Measurements from ENCODE around the gene LSM12.

Gene LSM12

DNA sequence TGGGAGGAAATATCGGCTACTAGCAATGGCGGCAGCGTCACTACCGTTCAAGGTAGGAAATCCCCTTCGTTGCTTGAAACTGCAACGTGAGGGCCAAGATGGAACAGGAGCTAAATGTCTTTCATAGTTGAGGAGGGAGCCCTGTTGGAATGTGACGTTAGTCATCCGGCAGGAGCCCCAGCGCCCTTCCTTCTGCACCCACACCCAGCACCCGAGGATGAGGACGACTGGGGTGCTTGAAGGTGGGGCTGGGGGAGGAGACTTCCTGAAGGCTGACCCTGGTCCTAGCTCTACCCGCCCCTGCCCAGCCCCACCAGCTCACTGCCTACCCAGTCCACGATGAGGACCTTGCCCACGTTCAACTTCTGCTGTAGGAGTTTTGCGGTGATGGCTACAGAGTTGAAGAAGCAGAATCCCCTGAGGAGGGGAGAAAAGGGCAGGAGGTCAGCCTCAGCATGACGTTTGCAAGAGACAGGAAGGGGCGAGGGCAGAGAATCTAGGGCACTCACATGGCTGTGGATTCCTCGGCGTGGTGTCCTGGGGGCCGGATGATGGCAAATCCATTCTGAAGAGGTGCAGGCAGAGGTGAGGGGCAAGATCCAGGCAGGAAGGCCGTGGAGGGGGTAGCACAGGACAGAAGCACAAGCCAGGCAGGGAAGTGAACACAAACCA lies 15.9 kb upstream of the LSM12 start:
- ChIA-PET POLR2A (interaction anchor here (1.1 kb wide), 1 partner anchor 13 kb away, joined by 3 read pairs; no protein-coding TSS in a partner anchor), CTCF (interaction anchor here (1.4 to 4.4 kb wide), 4 partner anchors 8 to 29 kb away, joined by 3 to 19 read pairs (median 9); partner anchors contain the start of gene G6PC3)
- no peaks in the 10 kb centered on the region for H3K27me3 ChIP-seq (replicated peaks in 2 of 5; ENCODE audit: control insufficient read depth in 4 of 5, insufficient read depth in 5 of 5, low read length in 4 of 5)
- H3K36me3 ChIP-seq (ENCODE audit: control insufficient read depth in 4 of 4, insufficient read depth in 4 of 4, low read length in 3 of 4), result peaks cover 21 to 73% (median 51%) of the 10 kb centered on the region in 4 experiments
- DNase-seq, result no peak
- no peak overlapping the region for H3K27ac ChIP-seq (ENCODE audit: insufficient read depth in 1 of 2, low read depth in 1 of 2, low read length in 2 of 2, poor library complexity in 1 of 2, severe bottlenecking in 2 of 2)
- peaks cover 0 to 12% (median 0%) of the 10 kb centered on the region in 4 experiments for H3K4me1 ChIP-seq (ENCODE audit: control extremely low read depth in 1 of 4, control insufficient read depth in 4 of 4, insufficient read depth in 4 of 4, low read length in 3 of 4)
- WGBS (ENCODE audit: insufficient coverage), result 88% methylated on average over 15 of the region's 21 CpGs
- no peaks in the 10 kb centered on the region for H3K9me3 ChIP-seq (ENCODE audit: control extremely low read depth in 1 of 5, control insufficient read depth in 4 of 5, insufficient read depth in 2 of 5, low read depth in 1 of 5, low read length in 4 of 5)
- no peak overlapping the region for H3K4me3 ChIP-seq (ENCODE audit: control insufficient read depth in 1 of 7, extremely low read depth in 1 of 7, insufficient read depth in 4 of 7, low read depth in 2 of 7, low read length in 6 of 7)

DNA sequence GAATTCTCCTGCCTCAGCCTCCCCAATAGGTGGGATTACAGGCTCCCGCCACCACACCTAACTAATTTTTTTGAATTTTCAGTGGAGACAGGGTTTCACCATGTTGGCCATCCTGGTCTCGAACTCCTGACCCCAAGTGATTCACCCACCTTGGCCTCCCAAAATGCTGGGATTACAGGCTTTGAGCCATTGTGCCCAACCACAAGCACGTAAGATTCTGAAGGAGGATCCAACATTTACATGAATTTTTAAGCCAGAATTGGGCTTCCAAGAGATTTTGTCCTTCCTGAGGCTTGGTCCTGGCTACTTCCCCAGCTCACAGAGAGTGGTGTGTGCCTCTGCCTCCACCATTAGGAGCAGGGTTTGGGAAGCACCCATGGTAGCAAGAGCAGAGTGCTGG lies 15.2 kb upstream of the LSM12 start:
- no peak for DNase-seq
- Histone ChIP-seq H3K27ac (ENCODE audit: insufficient read depth in 1 of 2, low read depth in 1 of 2, low read length in 2 of 2, poor library complexity in 1 of 2, severe bottlenecking in 2 of 2) (no peak overlapping the region), H3K4me3 (ENCODE audit: control insufficient read depth in 1 of 7, extremely low read depth in 1 of 7, insufficient read depth in 4 of 7, low read depth in 2 of 7, low read length in 6 of 7) (no peak overlapping the region), H3K9me3 (ENCODE audit: control extremely low read depth in 1 of 5, control insufficient read depth in 4 of 5, insufficient read depth in 2 of 5, low read depth in 1 of 5, low read length in 4 of 5) (no peaks in the 10 kb centered on the region), H3K4me1 (ENCODE audit: control extremely low read depth in 1 of 4, control insufficient read depth in 4 of 4, insufficient read depth in 4 of 4, low read length in 3 of 4) (peaks cover 0 to 19% (median 2%) of the 10 kb centered on the region in 4 experiments), H3K36me3 (ENCODE audit: control insufficient read depth in 4 of 4, insufficient read depth in 4 of 4, low read length in 3 of 4) (peaks cover 21 to 77% (median 53%) of the 10 kb centered on the region in 4 experiments), H3K27me3 (replicated peaks in 2 of 5; ENCODE audit: control insufficient read depth in 4 of 5, insufficient read depth in 5 of 5, low read length in 4 of 5) (no peaks in the 10 kb centered on the region)
- ChIA-PET CTCF (interaction anchor here (1.4 to 4.4 kb wide), 2 partner anchors 7 to 26 kb away, joined by 3 to 19 read pairs; no protein-coding TSS in a partner anchor), POLR2A (interaction anchor here (1.1 kb wide), 1 partner anchor 14 kb away, joined by 3 read pairs; no protein-coding TSS in a partner anchor)
- WGBS (ENCODE audit: insufficient coverage), result 90% methylated on average over 2 of the region's 3 CpGs

DNA sequence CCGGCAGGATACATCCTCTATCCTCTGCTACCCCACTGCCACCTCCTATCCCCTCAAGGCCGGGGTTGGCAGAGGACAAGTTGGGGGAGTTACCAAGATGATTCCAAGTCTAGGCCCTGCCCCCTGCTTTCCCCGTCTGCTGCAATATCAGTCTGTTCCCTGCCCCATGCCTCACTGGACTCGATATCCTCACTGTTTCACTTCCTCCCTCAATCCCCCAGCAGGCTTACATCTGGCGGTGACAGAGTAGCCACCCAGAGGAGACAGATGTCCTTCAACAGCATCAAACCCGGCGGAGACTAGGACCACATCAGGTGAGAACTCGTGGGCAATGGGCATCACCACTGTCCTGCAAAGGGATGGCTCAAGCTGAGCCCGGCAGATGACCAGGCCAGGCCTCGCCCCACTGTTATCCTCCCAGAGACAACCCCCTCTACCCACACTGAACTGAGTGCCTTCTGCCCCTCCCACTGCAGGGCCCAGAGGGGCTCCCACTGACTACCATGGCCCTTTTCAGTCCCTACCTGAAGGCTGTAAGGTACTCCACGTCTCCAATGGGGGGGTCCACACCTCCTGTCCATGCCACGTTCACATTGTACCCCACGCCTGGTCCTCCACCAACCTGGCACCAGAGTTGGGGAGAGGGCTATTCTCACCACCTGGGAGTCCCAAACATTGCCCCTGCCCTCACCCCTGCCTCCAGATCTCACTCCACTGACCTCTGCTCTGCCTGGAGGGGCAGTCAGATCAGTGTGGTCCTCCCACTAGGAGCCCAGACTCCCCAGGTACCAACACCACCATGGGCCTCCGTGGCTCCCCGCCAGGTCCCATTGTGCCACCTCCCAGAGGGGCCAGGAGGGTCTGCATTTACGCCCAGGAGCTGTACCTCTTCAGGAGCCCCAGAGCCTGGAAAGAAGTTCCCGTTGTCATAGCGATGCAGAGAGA lies 13.7 kb upstream of the LSM12 start:
- ChIA-PET POLR2A (no interaction called here), CTCF (interaction anchor here (0.8 kb wide), 1 partner anchor 8 kb away, joined by 3 read pairs; no protein-coding TSS in a partner anchor)
- Histone ChIP-seq H3K9me3 (ENCODE audit: control extremely low read depth in 1 of 5, control insufficient read depth in 4 of 5, insufficient read depth in 2 of 5, low read depth in 1 of 5, low read length in 4 of 5) (no peaks in the 10 kb centered on the region), H3K36me3 (ENCODE audit: control insufficient read depth in 4 of 4, insufficient read depth in 4 of 4, low read length in 3 of 4) (peaks cover 19 to 83% (median 58%) of the 10 kb centered on the region in 4 experiments), H3K4me1 (ENCODE audit: control extremely low read depth in 1 of 4, control insufficient read depth in 4 of 4, insufficient read depth in 4 of 4, low read length in 3 of 4) (peaks cover 0 to 27% (median 2%) of the 10 kb centered on the region in 4 experiments), H3K4me3 (ENCODE audit: control insufficient read depth in 1 of 7, extremely low read depth in 1 of 7, insufficient read depth in 4 of 7, low read depth in 2 of 7, low read length in 6 of 7) (no peak overlapping the region), H3K27ac (ENCODE audit: insufficient read depth in 1 of 2, low read depth in 1 of 2, low read length in 2 of 2, poor library complexity in 1 of 2, severe bottlenecking in 2 of 2) (no peak overlapping the region), H3K27me3 (replicated peaks in 2 of 5; ENCODE audit: control insufficient read depth in 4 of 5, insufficient read depth in 5 of 5, low read length in 4 of 5) (no peaks in the 10 kb centered on the region)
- WGBS (ENCODE audit: insufficient coverage), result 95% methylated on average over 15 of the region's 18 CpGs
- DNase-seq, result no peak

DNA sequence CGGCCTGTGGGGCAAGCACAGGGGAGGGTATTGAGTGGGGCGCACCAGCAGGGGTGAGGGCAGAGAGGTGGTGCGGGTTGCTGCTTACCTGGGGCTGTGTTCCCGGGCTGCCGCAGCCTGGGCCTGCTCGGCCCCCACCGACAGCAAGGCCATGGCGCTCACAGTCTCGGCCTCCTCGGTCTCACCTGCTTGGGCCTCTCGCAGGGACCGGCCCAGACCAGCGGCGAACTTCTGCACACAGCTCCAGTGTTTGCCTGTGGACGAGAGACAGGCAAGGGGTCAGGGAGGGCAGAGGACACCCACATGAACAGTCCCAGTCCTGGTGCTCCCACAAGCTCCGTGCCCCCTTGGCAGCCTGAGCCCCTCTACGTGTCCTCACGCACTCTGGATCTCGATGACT lies 11.9 kb upstream of the LSM12 start:
- 98% methylated on average over 15 of the region's 19 CpGs for WGBS (ENCODE audit: insufficient coverage)
- H3K27ac ChIP-seq (ENCODE audit: insufficient read depth in 1 of 2, low read depth in 1 of 2, low read length in 2 of 2, poor library complexity in 1 of 2, severe bottlenecking in 2 of 2), result no peak overlapping the region
- no peak for DNase-seq
- H3K27me3 ChIP-seq (replicated peaks in 2 of 5; ENCODE audit: control insufficient read depth in 4 of 5, insufficient read depth in 5 of 5, low read length in 4 of 5), result no peaks in the 10 kb centered on the region
- POLR2A ChIA-PET, result no interaction called here
- H3K4me3 ChIP-seq (ENCODE audit: control insufficient read depth in 1 of 7, extremely low read depth in 1 of 7, insufficient read depth in 4 of 7, low read depth in 2 of 7, low read length in 6 of 7), result no peak overlapping the region
- CTCF ChIA-PET, result interaction anchor here (1.4 kb wide), 1 partner anchor 17 kb away, joined by 4 read pairs; no protein-coding TSS in a partner anchor
- H3K36me3 ChIP-seq (ENCODE audit: control insufficient read depth in 4 of 4, insufficient read depth in 4 of 4, low read length in 3 of 4), result peaks cover 15 to 82% (median 61%) of the 10 kb centered on the region in 4 experiments
- peaks cover 0 to 27% (median 2%) of the 10 kb centered on the region in 4 experiments for H3K4me1 ChIP-seq (ENCODE audit: control extremely low read depth in 1 of 4, control insufficient read depth in 4 of 4, insufficient read depth in 4 of 4, low read length in 3 of 4)
- no peaks in the 10 kb centered on the region for H3K9me3 ChIP-seq (ENCODE audit: control extremely low read depth in 1 of 5, control insufficient read depth in 4 of 5, insufficient read depth in 2 of 5, low read depth in 1 of 5, low read length in 4 of 5)

DNA sequence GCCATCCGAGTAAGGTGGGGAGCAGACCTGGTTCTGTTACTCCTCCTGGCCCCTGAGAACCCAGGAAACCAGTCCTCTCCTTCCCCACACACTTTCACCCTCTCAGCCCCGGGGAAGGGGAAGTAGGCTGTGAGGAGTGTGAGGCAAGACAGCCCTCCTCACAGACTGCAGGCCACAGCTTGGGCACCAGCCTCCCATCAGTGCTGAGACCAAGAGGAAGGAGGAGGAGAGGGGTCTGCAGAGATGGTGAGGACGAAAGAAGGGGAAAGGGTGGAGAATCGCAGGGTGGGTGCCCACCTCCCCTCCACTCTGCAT lies 11.1 kb upstream of the LSM12 start:
- Histone ChIP-seq H3K27ac (ENCODE audit: insufficient read depth in 1 of 2, low read depth in 1 of 2, low read length in 2 of 2, poor library complexity in 1 of 2, severe bottlenecking in 2 of 2) (no peak overlapping the region), H3K9me3 (ENCODE audit: control extremely low read depth in 1 of 5, control insufficient read depth in 4 of 5, insufficient read depth in 2 of 5, low read depth in 1 of 5, low read length in 4 of 5) (no peaks in the 10 kb centered on the region), H3K27me3 (replicated peaks in 2 of 5; ENCODE audit: control insufficient read depth in 4 of 5, insufficient read depth in 5 of 5, low read length in 4 of 5) (no peaks in the 10 kb centered on the region), H3K36me3 (ENCODE audit: control insufficient read depth in 4 of 4, insufficient read depth in 4 of 4, low read length in 3 of 4) (peaks cover 12 to 82% (median 59%) of the 10 kb centered on the region in 4 experiments), H3K4me3 (ENCODE audit: control insufficient read depth in 1 of 7, extremely low read depth in 1 of 7, insufficient read depth in 4 of 7, low read depth in 2 of 7, low read length in 6 of 7) (no peak overlapping the region), H3K4me1 (ENCODE audit: control extremely low read depth in 1 of 4, control insufficient read depth in 4 of 4, insufficient read depth in 4 of 4, low read length in 3 of 4) (peaks cover 0 to 30% (median 2%) of the 10 kb centered on the region in 4 experiments)
- no CpG with 5 or more reads among the region's 4 CpGs for WGBS (ENCODE audit: insufficient coverage)
- POLR2A ChIA-PET, result no interaction called here
- DNase-seq, result peak in 1 of 3 donors; percentile 26
- CTCF ChIA-PET, result interaction anchor here (1.0 kb wide), 1 partner anchor 10 kb away, joined by 3 read pairs; no protein-coding TSS in a partner anchor

DNA sequence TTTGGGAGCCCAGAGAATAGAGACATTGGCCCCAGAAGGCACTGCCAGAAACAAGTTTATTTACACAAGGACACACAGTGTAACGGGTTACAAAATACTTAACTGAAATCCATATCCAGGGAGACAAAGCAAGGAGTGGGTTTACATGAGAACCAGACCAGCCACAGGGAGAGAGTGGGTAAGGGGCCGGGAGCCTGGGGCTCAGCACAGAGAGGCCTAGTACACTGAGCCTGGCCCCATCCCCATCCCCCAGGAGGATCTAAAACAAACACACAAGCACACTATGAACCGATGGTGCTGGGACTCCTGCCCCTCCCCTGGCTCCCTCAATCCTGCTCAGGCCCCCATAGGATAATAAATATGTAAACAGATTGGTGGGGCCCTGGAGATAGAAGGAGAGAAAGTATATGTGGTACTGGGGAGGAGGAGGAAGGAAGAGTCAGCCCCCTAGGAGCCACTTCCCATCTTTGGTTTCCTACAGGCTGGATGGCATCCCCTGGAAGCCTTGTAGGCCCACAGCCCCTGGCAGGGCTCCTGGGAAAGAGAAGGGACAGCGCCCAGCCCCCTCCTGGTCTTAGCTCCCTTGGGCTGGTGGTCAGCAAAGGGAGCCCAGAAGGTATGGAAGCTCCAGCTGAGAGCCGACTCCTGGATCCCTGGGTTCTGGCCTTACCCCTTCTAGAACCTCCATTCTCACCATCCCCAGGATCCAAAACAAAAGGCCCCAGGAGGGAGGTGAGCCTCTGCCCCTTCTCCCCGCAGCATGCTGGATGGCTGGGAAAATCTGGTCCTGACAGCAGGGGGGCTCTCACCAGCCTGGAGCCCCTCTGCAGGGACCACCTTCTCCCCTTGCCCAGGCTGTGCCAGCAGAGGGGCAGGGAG lies 10.5 kb upstream of the LSM12 start:
- H3K27ac ChIP-seq (ENCODE audit: insufficient read depth in 1 of 2, low read depth in 1 of 2, low read length in 2 of 2, poor library complexity in 1 of 2, severe bottlenecking in 2 of 2), result no peak overlapping the region
- peaks cover 0 to 34% (median 4%) of the 10 kb centered on the region in 4 experiments for H3K4me1 ChIP-seq (ENCODE audit: control extremely low read depth in 1 of 4, control insufficient read depth in 4 of 4, insufficient read depth in 4 of 4, low read length in 3 of 4)
- ChIA-PET CTCF (interaction anchor here (1.0 kb wide), 1 partner anchor 11 kb away, joined by 3 read pairs; no protein-coding TSS in a partner anchor), POLR2A (no interaction called here)
- no peaks in the 10 kb centered on the region for H3K9me3 ChIP-seq (ENCODE audit: control extremely low read depth in 1 of 5, control insufficient read depth in 4 of 5, insufficient read depth in 2 of 5, low read depth in 1 of 5, low read length in 4 of 5)
- 91% methylated on average over 3 of the region's 6 CpGs for WGBS (ENCODE audit: insufficient coverage)
- peak overlapping the region in 1 of 7 experiments; percentile 0 for H3K4me3 ChIP-seq (ENCODE audit: control insufficient read depth in 1 of 7, extremely low read depth in 1 of 7, insufficient read depth in 4 of 7, low read depth in 2 of 7, low read length in 6 of 7)
- H3K27me3 ChIP-seq (replicated peaks in 2 of 5; ENCODE audit: control insufficient read depth in 4 of 5, insufficient read depth in 5 of 5, low read length in 4 of 5), result no peaks in the 10 kb centered on the region
- no peak for DNase-seq
- peaks cover 12 to 76% (median 56%) of the 10 kb centered on the region in 4 experiments for H3K36me3 ChIP-seq (ENCODE audit: control insufficient read depth in 4 of 4, insufficient read depth in 4 of 4, low read length in 3 of 4)

Data from common myeloid progenitor, CD34-positive (primary cell).